Adrenal gland (tissue), 12 donors: ENCODE results near the gene KCNIP1. TPM values are rescaled to one million over a fixed set of nuclear protein-coding genes. Genes with fewer than 3 reads are reported as not detected.
A peak's percentile ranks its signal among the peaks of the same experiment; 100 is the strongest.

Experiments used
- DNase-seq, 7 donors: peaks; one replicate each; pipeline ENCODE4 v3.0.0-alpha.2; 2019 to 2020
- H3K27ac ChIP-seq, 5 donors: fragments of 200-600 bp; sonication (generic) in 4 of 5; 1 replicate in 3 of 5; 2 replicates in 2 of 5; pipeline versions ENCODE4 v1.5.1 to v1.8.0; 2016 to 2020; ENCODE audit warnings: mild to moderate bottlenecking in 1 of 5
- H3K27me3 ChIP-seq: fragments of 200-600 bp; 2 replicates; pipeline ENCODE4 v1.8.0; 2021
- H3K36me3 ChIP-seq, 2 donors: fragments of 200-600 bp; replicated peaks in 1 of 2; 1 replicate in 1 of 2; 2 replicates in 1 of 2; pipeline versions ENCODE4 v1.5.1 to v1.8.0; 2018 to 2022
- H3K4me1 ChIP-seq, 2 donors: fragments of 200-600 bp; replicated peaks in 1 of 2; 1 replicate in 1 of 2; 2 replicates in 1 of 2; pipeline versions ENCODE4 v1.5.1 to v1.8.0; 2018 to 2021
- H3K4me3 ChIP-seq, 4 donors: fragments of 200-600 bp; sonication (generic) in 3 of 4; one replicate each; pipeline ENCODE4 v1.5.1; 2016 to 2018
- H3K9me3 ChIP-seq, 3 donors: fragments of 200-600 bp; sonication (generic) in 1 of 3; replicated peaks in 1 of 3; 1 replicate in 2 of 3; 2 replicates in 1 of 3; pipeline versions ENCODE4 v1.5.1 to v1.8.0; 2016 to 2021
- CTCF ChIP-seq, 6 experiments: fragments of 450-650 bp in 4 of 6; fragments of 200-600 bp in 2 of 6; sonication (generic) in 1 of 6; IDR thresholded peaks; 1 replicate in 5 of 6; 2 replicates in 1 of 6; pipeline versions ENCODE4 v1.5.1 to v1.8.0; 2016 to 2021; ENCODE audit warnings: antibody characterized with exemption in 6 of 6, mild to moderate bottlenecking in 2 of 6, moderate library complexity in 1 of 6
- POLR2A ChIP-seq, 2 donors: fragments of 450-650 bp; IDR thresholded peaks; one replicate each; pipeline ENCODE4 v1.6.1; 2017; ENCODE audit warnings: antibody characterized with exemption in 2 of 2, mild to moderate bottlenecking in 2 of 2, moderate library complexity in 1 of 2
- WGBS, 4 donors: extraction: QIAGEN DNeasy Blood & Tissue Kit in 2 of 4; methylation state at CpG; one replicate each; pipeline versions ENCODE4 v1.1.5 to v1.1.7; 2013 to 2017; 5-methylcytosine and 5-hydroxymethylcytosine counted together
- intact Hi-C, 2 donors: fragments of 100-400 bp; cut with DNase I; formaldehyde crosslinking; loops; one replicate each; pipeline versions ENCODE4 v1.14.1 to v1.15.0; 2022 to 2023
- polyA plus RNA-seq, 3 donors: library from polyadenylated mRNA; stranded (reverse); fragments of 200-250 nt in 2 of 3; fragments of 350-450 nt in 1 of 3; fragmentation: Illumina TruSeq in 1 of 3; extraction: RNeasy Lipid Tissue Mini Kit (QIAGEN cat#74804) in 1 of 3; gene quantifications; one replicate each; pipeline ENCODE4 v1.2.3, GENCODE V29; 2013 to 2014
- total RNA-seq, 9 donors: library from RNA; depleted of rRNA in 4 of 9; stranded (reverse); fragments of >200 nt in 4 of 9; fragments of 120-200 nt in 1 of 9; fragmentation: NEBNext Ultra II Directional in 1 of 9; extraction: Animal tissue kit (Norgen Biotek cat#: 25700) in 1 of 9; gene quantifications; one replicate each; pipeline versions ENCODE4 v1.1.0 to v1.2.4, GENCODE V29; 2013 to 2023
- donor health status: healthy with polysubstance abuse.
- donor health status: Bipolar disorder and iron deficiency.
- donor health status: DM: yes; HTN: yes; CAD: no.
- donor health status: DM: no; HTN: no; CAD: no.
- donor health status: DM: no; HTN: no; CAD: no.
- donor health status: DM: yes; HTN: yes; CAD: no.

The KCNIP1 gene
- total and polyA plus RNA-seq, 12 donors: 0.14 to 12.6 (median 1.7) TPM; not detected in 1

GRCh38 chr5:170631466-170632195, 127.8 kb downstream of the KCNIP1 start:
- Histone ChIP-seq H3K27me3 (no peaks in the 10 kb centered on the region), H3K4me1 (peaks cover 5 to 39% of the 10 kb centered on the region in 2 donors), H3K9me3 (no peaks in the 10 kb centered on the region), H3K36me3 (no peaks in the 10 kb centered on the region), H3K4me3 (no peak overlapping the region), H3K27ac (peak overlapping the region in 2 of 5 donors; percentile 83 to 91)
- intact Hi-C loops: loop anchor here in 1 of 2 donors (10.0 kb wide), 1 partner anchor 163 kb away; no protein-coding TSS in a partner anchor
- 64 to 72% (median 69%) methylated on average over 9 to 16 of the region's 16 CpGs for WGBS, 4 donors
- peak in 4 of 7 donors; percentile 12 to 56 (median 32) for DNase-seq
- TF ChIP-seq POLR2A (IDR thresholded peaks at IDR 0.05): no peak
- TF ChIP-seq CTCF (IDR thresholded peaks at IDR 0.05): no peak

GRCh38 chr5:170632266-170632984, 128.6 kb downstream of the KCNIP1 start:
- Histone ChIP-seq H3K4me3 (peak overlapping the region in 1 of 4 donors; percentile 25), H3K4me1 (peaks cover 5 to 39% of the 10 kb centered on the region in 2 donors), H3K36me3 (no peaks in the 10 kb centered on the region), H3K27ac (peak overlapping the region in 4 of 5 donors; percentile 69 to 91 (median 86)), H3K27me3 (no peaks in the 10 kb centered on the region), H3K9me3 (no peaks in the 10 kb centered on the region)
- intact Hi-C loops: loop anchor here in 1 of 2 donors (10.0 kb wide), 1 partner anchor 162 kb away; no protein-coding TSS in a partner anchor
- WGBS, 4 donors: 54 to 86% (median 57%) methylated on average over 6 to 19 of the region's 19 CpGs
- DNase-seq: peak in 4 of 7 donors; percentile 7 to 49 (median 20)
- TF ChIP-seq CTCF (IDR thresholded peaks at IDR 0.05) (no peak), POLR2A (IDR thresholded peaks at IDR 0.05) (no peak)

- intact Hi-C loops: loop anchor here in 1 of 2 donors (10.0 kb wide), 1 partner anchor 162 kb away; no protein-coding TSS in a partner anchor
- Histone ChIP-seq H3K9me3 (no peaks in the 10 kb centered on the region), H3K27ac (peak overlapping the region in 4 of 5 donors; percentile 69 to 91 (median 86)), H3K27me3 (no peaks in the 10 kb centered on the region), H3K36me3 (no peaks in the 10 kb centered on the region), H3K4me3 (peak overlapping the region in 1 of 4 donors; percentile 25), H3K4me1 (peaks cover 5 to 39% of the 10 kb centered on the region in 2 donors)
- peak in 3 of 7 donors; percentile 65 to 79 (median 76) for DNase-seq
- 1 to 7% (median 3%) methylated on average over 12 of the region's 12 CpGs for WGBS, 4 donors
- no peak for TF ChIP-seq POLR2A (IDR thresholded peaks at IDR 0.05)
- TF ChIP-seq CTCF (IDR thresholded peaks at IDR 0.05): peak; percentile 93 to 99 (median 96)
Measured at GRCh38 chr5:170632985-170633234, 129.1 kb downstream of the KCNIP1 start.
